GM12878 (cell line): ENCODE data around the gene GLP1R.

Experiments used
- EGR1 ChIP-seq, 2 experiments: IDR thresholded peaks; 1 replicate in 1 of 2; 2 replicates in 1 of 2; pipeline ENCODE4 v1.6.1; 2011 to 2012; ENCODE audit warnings: low read depth in 2 of 2, low read length in 2 of 2, borderline replicate concordance in 1 of 2, mild to moderate bottlenecking in 1 of 2, moderate library complexity in 1 of 2
- EP300 ChIP-seq, 2 experiments: fragments of 150-350 bp in 1 of 2; IDR thresholded peaks; 2 replicates each; pipeline ENCODE4 v1.6.1; 2011 to 2012; ENCODE audit warnings: low read depth in 2 of 2, low read length in 2 of 2, borderline replicate concordance in 1 of 2, improper control_type of control experiment in 1 of 2, inconsistent platforms in 1 of 2; ENCODE audit not compliant: control insufficient read depth in 1 of 2
- FOXK2 ChIP-seq: fragments of 450-650 bp; IDR thresholded peaks from 2 replicates; pipeline ENCODE4 v1.6.1; 2017; ENCODE audit warnings: mild to moderate bottlenecking, moderate library complexity
- MXI1 ChIP-seq: fragments of 150-350 bp; IDR thresholded peaks from 2 replicates; pipeline ENCODE4 v1.6.1; 2011; ENCODE audit warnings: low read depth, mild to moderate bottlenecking, inconsistent platforms, low read length, improper control_type of control experiment
- POLR2AphosphoS2 ChIP-seq: IDR thresholded peaks from 2 replicates; pipeline ENCODE4 v1.6.1; 2011; ENCODE audit warnings: low read depth, mild to moderate bottlenecking, low read length, improper control_type of control experiment, moderate library complexity

- TF ChIP-seq EGR1 (IDR thresholded peaks at IDR 0.05; ENCODE audit: borderline replicate concordance in 1 of 2, low read depth in 2 of 2, low read length in 2 of 2) (no peak), MXI1 (no peak), EP300 (IDR thresholded peaks at IDR 0.05; ENCODE audit: borderline replicate concordance in 1 of 2, control insufficient read depth in 1 of 2, low read depth in 2 of 2, low read length in 2 of 2) (no peak), FOXK2 (no peak), POLR2AphosphoS2 (no peak)
Observed at GRCh38 chr6:39053854-39054576, 5.4 kb downstream of the GLP1R start.
